ENCODE results near the gene LUC7L.
"Not testable (repeated sequence)": the region's sequence is repeated elsewhere in the genome, so short reads cannot be mapped to it uniquely, and the experiment has no call there.

Gene LUC7L, protein sequence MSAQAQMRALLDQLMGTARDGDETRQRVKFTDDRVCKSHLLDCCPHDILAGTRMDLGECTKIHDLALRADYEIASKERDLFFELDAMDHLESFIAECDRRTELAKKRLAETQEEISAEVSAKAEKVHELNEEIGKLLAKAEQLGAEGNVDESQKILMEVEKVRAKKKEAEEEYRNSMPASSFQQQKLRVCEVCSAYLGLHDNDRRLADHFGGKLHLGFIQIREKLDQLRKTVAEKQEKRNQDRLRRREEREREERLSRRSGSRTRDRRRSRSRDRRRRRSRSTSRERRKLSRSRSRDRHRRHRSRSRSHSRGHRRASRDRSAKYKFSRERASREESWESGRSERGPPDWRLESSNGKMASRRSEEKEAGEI

DNA sequence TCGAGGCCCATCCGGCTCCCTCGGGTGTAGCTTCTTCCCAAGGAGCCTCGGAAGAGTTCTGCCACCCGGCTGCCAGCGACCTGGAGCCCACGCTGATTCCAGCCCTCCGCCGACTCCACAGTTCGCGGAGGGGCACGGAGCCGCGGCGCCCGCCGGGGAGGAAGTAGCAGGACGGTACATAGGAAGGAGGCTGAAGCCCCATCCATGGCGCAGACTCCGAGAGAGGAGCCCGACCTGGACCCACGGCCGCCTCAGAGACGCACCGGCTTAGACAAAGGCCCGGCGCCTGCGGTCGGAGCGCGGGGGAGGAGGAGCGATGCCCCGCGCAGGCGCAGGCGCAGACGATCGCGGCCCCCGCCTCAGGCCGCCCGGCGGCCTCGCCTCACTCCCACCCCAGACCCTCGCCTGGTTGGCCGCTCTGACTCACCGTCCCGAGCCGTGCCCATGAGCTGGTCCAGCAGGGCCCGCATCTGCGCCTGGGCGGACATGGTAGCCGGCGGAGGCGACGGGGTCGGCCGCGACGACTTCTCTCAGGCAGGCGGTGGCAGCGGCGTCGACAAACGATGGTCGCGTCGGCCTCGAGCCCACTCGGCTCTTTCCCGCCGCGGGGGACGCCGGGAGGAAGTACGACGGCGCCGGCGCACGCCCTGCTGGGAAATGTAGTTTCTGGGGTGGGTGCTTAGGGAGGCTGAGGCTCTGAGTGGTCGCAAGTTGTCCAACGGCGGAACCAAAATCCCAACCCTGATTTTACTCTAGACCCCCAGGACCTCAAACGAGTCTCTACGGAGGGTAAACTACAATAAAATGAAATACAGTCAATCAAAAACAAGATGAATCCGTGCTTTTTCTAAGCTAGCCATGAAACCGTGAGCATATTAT is at the start of gene LUC7L:
Gene LUC7L (minus strand): TSS at position 598 of the 879 bp plus-strand sequence. CDS start 110 bp downstream, at position 488.
- DNase-seq (ENCODE audit: low read depth) = peak; percentile 85

DNA sequence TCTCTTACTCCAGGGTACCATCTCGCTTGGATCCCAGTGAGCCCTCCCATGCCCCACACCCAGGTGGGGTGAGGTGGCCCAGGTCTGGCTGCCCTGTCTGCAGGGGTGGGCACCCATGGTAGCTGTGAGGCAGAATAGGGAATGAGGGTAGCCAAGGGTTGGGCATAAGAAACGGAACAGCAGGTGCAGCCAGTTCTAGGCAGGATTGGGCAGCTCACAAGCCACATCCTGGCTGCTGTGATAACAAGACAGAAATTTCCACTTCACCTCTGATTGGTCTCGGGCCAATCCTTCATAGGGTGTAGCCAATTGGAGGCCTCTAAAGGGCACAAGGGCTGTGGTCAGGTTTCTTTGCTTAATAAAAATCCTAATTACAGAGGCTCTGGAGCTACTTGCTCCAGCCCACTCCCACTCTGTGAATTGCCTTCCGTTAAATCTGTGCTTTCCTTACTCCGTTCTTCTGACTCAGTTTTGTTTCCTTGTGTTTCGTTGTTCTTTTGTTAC is 49.7 kb upstream of the LUC7L start:
- DNase-seq (ENCODE audit: low read depth) = peak; percentile 70

DNA sequence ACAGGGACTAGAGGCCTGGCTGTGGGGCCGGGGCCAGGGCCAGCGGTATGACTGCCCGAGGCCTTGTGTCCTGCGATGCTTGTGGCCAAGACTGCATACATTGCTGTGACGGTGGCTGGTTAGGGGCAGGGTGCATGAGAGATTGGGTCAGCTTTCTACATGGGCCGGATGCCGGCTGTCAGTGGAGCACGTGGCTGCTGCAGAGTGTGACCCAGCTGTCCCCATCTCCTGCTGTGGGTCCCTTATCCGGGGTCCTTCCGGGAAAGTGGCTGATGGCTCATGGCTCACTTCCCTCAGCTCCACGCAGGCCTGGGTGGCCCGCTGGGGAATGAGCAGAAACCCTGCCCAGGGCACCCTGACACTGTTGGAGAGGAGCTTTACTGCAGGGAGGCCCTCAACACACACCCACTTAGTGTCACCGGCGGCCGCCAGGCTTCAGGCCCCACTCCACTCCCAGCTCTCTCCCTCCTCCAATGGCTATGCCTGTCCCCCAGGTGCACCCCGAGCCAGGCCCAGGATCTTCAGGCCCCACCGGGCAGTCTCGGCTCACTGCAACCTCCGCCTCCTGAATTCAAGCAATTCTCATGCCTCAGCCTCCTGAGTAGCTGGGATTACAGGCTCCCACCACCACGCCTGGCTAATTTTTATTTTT is 47.3 kb upstream of the LUC7L start:
- no peak for DNase-seq (ENCODE audit: low read depth)

DNA sequence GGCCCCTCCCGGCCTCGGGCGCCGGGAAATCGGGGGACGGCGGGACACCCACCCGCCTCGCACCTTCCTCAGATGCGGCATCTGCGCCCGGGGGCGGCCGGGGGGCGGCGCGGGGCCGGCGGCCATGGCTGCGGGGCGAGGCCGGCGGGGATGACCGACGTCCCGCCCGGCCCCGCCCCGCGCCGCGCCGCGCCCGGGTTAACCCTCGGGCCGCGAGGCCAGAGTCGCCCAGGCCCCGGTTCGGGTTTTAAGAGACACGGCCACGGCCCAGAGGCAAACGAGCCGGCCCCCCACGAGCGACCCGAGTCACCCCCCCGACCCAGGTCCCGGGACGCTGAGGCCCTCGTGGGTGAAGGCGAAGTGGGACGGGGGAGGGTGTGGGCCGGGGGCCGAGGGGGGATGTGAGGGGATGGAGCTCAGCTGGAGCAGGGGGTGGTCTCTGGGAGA is 46.6 kb upstream of the LUC7L start, which contains the start of gene RGS11:
Gene RGS11 (minus strand): TSS at position 159 of the 447 bp plus-strand sequence. CDS start 33 bp downstream, at position 126.
- DNase-seq (ENCODE audit: low read depth) = no peak

DNA sequence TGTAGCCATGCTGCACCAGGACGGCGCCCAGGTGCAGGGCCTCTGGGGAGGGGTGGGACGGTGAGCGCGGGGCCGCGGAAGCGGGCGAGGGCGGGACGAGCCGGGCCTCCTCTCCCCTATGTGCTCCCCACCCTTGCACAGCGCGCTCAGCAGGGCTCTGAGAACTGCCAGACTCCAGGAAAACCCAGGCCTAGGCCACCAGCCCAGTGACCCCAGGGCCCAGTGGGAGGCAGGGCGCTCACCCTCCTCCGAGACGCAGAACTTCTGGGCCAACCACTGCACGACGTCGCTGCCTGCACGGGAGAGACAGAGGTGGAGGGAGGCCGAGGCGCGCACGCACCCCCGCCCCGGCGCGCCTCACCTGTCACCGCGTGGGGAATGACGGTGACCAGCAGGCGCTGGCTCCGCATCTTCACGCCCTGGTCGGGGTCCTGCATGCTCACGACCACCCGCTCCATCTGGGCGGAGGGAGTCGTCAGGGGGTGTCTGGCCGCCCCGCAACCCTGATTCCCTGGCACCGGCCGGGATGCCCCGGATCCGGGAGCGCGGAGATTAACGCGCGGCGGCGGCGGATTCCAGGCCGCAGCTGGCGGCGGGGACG is 45.9 kb upstream of the LUC7L start:
- DNase-seq (ENCODE audit: low read depth) = no peak

DNA sequence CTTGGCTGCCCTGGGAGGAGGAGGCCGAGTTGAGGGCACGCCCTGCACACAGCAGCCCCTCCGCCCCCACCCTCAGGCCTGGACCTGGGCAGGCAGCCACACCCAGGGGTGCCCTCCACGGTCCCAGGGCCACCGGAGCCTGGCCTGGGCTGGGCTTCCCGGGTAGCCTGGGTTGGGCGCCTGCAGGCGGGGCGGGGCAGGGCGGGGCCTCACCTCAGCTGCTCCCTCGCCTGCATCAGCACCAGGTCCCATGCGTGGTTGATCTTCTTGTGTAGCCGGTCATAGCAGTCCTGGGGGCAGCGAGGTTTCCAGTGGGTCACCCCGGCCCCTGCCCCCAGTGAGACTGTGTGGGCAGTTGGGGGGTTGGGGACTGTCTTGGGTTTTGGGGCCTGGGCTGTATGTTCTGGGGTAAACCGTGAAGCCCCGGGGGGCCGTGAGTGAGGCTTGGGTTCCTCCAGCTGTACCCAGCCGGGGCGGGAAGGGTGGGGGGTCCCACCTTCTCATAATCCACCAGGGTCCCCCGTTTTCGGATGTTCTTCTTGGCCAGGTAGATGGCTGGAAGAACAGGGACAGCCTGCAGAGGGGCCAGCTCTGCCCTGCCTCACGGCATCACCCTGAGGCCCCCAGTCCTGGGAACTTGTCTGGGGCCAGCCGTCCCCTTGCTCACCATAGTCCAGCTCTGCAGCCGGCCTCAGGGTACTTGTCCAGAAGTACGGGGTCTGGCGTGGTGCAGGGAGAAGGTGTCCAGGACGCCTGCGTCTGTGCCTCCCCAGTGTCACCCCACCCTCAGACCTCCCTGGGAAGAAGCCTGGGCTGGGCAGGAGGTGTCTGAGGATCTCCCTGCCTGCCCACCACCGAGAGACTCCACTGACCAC is 44.5 kb upstream of the LUC7L start:
- DNase-seq (ENCODE audit: low read depth) = no peak

DNA sequence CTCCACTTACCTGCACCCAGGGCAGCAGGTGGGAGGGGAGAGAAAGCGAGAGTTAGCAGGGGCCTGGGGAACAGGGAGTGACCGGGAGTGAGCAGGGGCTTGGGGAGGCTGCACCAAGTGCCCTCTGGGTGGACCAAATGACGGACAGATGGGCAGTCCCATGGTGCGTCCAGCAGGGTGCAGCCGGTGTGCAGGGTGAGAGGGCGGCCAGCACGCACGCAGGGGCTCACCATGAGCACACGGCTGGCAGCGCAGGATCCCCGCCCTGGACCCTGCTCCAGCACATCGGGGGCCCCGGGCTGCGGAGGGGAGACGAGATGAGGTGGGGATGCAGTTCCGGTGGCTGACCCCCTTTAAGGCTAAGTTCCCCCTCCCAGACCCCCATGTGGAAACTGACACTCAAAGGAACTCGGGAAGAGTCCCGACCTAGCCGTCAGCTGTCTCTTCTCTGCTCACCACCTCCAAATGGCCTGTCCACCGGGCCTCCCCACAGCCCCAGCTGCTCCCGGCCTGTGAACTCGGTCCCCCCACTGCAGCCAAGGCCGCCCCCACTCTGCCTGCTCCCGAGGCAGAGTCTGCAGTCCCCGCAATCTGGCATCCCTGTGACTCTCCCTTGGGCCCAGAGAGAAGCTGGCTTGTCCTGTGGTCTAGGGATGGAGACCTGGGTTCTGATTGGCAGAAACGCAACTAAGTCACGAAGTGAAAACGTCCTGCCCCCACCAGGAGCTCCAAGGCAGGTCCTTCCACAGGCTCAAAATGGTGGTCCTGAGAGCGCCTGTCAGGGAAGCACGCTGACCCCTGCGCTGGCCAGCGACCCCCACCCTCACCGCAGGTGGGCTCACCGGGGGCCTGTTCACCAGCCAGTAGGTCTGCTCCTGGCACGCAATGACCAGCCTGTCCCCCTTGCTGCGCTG is 43.6 kb upstream of the LUC7L start:
- DNase-seq (ENCODE audit: low read depth) = no peak

DNA sequence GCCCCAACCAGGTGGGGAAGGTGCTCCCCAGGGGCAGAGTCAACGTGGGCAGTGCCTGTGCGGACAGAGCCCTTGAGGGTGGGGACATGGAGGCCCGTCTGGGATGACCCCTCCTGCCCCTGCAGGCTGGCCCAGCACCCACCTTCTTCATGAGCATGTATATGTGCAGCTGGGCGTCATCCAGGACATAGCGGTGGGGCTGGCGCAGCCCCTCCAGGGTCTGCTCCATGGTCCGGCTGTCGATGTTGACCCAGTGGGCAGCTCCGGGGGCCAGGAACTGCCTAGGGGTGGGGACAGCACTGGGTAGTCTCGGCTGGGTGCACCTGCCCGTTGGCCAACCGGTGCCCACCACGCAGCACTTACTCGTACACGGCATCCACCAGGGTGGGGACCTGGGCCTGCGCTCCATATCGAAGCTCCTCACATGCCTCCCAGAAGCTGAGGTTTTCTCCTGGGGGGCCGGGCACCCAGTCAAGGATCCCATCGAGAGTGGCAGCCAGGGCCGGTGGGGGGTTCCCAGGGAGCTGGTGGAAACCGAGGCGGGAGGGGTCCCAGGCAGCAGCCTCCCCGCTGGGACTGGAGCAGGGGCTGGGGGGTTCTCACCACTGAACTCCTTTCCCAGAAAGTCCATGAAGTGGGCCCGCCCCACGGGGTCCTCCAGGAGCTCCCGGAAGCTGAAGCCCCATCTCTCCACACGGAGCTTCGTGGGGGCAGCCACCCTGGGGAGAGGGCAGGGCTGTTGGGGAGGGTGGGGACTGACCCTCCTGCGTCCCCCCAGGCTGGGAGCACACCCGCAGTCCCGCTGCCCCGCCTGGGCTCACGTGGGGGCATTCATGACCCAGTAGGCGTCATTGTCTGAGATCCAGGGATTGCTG is 41.4 kb upstream of the LUC7L start:
- DNase-seq (ENCODE audit: low read depth) = no peak

DNA sequence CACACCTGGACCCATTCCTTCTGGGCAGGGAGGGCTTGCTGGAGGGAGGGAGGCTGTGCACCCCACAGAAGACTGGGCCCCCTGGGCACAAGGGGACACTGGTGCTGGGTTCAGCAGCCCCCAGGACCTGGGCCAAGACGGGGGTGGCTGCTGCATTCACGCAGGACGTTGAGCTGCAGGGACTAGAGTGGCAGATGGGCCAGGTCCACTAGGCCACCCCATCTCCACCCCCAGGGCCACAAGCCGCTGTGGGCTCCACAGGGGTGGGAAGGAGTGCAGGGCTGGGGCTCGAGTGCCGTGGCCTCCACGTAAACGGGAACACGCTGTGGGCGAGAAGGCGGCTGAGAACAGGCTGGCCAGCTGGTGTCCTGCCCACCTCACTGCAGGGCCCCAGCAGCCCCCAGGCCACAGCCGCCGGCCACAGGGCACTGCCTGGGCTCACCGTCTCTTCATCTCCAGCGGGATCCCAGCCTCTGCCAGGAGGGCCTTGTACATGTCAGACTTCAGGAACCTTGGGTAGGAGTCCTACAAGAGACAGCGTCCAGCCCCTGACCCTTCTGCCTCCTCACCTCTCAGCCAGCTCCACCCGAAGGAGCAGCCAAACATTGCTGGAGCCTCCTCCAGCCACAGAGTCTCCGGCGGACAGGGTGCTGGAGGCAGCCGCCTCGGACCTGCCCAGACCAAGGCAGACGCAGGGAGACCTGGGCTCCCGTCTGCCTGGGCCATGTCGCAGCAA is 40.0 kb upstream of the LUC7L start:
- DNase-seq (ENCODE audit: low read depth) = no peak

DNA sequence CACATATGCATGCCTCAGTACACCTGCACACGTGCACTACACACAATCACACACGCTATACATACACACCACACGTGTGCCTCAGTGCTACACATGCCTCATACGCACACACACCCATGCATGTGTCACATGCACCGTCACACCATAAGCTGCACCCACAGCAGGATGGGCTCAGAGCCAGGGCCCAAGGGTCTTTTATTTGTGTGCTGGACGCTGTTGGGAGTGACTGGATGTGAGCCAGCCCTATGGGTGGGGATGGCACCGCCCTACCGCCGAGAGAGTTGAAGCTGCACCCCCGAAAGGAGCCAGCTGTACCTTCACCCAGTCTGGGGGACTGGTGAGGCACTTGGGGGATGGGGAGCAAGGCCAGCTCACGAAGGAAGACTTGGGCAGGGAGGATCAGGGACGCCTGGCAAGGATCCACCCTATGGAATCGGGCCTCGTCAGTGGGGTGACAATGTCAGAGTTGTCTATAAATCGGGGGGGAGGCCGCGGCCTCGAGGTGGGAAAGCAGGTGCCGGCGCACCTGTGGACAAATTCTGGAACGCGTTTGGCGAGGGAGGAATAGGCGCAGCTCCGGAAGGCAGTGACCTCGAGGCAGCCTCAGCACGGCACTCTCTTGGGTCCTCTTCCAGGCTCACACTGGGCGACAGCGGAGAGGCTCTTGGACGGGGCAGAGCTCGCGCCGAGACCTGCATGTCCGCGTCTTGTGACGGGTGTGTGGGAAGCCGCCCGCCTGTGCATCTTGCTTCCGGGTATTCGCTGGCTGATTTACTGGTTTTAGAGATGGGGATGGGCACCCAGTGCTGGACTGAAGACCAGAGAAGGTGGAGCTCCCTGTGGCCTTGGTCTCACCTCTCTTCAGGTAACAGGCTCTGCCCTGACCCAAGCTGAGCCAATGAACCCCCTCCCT is 39.1 kb upstream of the LUC7L start:
- no peak for DNase-seq (ENCODE audit: low read depth)

DNA sequence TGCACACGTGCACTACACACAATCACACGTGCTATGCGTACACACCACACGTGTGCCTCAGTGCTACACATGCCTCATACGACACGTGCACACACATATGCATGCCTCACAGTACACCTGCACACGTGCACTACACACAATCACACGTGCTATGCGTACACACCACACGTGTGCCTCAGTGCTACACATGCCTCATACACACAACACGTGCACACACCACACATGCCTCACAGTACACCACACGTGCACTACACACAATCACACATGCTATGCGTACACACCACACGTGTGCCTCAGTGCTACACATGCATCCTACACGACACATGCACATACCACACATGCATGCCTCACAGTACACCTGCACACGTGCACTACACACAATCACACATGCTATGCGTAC is 38.3 kb upstream of the LUC7L start:
- DNase-seq (ENCODE audit: low read depth) = not testable (repeated sequence)

DNA sequence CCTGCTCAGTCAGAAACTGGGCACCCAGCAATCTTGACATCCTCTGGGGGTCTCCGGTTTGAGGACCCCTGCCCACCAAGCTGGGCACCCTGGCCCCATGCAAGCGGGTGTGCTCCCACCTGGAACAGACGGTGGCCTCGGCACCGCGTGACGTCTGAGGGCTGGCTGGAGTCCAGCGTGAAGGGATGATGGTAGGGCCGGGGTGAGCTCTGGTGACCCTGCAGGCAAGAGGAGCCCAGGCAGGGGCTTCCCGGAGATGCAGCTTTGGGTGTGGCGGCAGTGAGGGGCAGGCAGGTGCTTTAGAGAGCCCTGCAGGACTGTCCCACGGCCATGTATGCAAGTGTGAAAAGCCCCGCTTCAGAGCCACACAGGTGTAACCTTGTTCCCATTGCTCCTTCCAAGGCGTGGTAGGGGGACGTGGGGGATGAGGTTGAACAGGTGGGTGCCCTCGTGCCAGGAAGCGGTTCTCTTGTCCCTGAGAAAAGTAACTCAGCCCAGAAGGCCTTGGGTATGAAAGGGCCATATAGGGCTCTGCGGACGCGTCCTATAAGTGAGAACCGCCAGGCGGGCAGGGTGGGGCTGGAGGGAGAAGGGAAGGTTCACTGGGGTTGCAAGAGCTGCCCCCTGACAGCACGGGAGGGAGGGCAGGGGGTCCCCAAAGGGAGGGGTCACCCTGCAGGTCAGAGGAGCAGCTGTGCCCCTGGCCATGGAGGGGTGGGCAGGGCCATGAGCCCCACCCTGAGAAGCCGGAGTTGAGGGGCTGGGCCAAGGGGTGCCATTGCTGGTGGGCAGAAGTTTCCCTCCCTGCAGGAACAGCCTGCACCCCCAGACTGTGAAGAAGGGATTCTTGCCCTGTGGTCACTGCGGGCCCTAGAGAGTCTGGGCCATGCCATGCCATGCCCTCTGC is 37.3 kb upstream of the LUC7L start:
- DNase-seq (ENCODE audit: low read depth) = no peak

DNA sequence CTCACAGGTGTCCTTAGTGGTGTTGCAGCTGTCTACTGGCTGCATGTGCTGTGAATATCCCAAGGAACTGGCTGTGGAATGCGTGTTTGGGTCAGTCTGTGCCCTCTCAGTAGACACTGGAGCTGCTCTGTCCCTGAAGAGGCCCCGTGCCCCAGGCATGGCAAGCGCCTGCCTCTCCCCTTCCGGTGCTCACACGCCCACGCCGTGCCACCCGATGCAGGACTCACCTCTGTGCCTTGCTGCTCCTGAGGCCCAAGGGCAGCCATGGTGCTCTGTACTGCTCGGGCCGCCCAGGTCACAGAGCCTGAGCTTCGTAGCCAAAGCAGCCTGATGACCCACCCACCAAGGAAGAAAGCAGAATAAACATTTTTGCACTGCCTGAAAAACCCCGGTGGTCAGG is 36.5 kb upstream of the LUC7L start:
- DNase-seq (ENCODE audit: low read depth) = no peak

DNA sequence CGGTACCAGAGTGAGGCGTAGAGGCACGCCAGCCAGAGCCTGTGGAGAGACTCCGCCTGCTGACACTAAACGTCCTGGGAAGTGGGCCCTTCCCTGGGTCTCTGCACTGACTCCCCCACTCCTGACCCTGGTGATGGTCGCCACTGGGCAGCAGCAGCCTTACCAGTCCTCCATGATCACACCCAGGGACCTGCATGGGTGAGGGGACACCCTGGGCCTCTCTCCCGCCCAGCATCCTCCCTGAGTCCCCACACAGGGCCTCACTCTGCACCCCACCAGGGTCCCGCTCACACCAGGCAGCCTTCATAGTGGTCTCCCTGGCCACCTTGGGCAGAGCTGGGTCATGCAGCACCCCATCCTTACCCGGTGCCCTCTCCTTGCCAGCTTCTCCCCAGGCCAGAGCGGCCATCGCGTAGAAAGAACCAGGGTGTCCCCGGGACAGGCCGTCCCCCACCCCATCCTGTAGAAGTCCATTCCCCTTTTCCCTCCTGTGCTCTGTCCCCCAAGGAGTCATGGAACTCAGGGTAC is 35.8 kb upstream of the LUC7L start:
- no peak for DNase-seq (ENCODE audit: low read depth)

DNA sequence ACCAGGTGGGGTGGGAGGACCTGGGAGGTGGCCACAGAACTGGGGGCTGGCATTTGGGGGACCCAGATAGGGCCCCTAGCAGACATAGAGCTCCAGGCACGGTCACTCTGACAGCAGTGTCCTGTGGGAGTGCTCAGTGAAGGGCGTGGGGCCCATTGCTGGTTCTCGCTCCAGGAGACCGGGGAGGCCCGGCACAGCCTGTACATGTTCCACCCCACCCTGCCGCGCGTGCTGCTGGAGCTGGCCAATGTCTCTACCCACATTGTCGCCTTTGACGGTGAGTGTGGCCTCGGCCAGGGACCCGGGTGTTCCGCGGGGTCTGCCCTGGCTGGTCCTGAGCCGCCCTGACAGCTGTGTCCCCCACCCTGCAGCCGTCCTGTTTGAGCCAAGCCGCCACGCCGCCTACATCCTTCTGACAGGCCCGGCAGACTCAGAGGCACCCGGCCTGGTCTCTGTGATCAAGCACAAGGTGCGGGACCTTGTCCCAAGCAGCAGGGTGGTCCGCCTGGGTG is 35.2 kb upstream of the LUC7L start:
- DNase-seq (ENCODE audit: low read depth) = no peak
